Endothelial cell of umbilical vein (primary cell): ENCODE data around the gene OPCML.

Source experiments
- CTCF ChIP-seq, 2 donors: IDR thresholded peaks; 1 replicate in 1 of 2; 2 replicates in 1 of 2; pipeline ENCODE4 v1.5.1; 2011; ENCODE audit warnings: low read length in 2 of 2, mild to moderate bottlenecking in 2 of 2, moderate library complexity in 2 of 2, control low read depth in 1 of 2, inconsistent platforms in 1 of 2, low read depth in 1 of 2; ENCODE audit not compliant: insufficient read depth in 1 of 2; ENCODE audit errors: extremely low read depth in 1 of 2
- EZH2 ChIP-seq: IDR thresholded peaks from 2 replicates; pipeline ENCODE4 v1.6.1; 2012; ENCODE audit warnings: borderline replicate concordance, low read depth, mild to moderate bottlenecking, moderate library complexity, low read length, inconsistent platforms; ENCODE audit not compliant: severe bottlenecking
- FOS ChIP-seq: IDR thresholded peaks from 2 replicates; pipeline ENCODE4 v1.6.1; 2011; ENCODE audit warnings: mild to moderate bottlenecking, low read length, moderate library complexity, borderline replicate concordance; ENCODE audit not compliant: insufficient read depth
- POLR2A ChIP-seq: IDR thresholded peaks from 2 replicates; pipeline ENCODE4 v1.6.1; 2012; ENCODE audit warnings: low read depth, mild to moderate bottlenecking, control low read depth, low read length
- POLR2AphosphoS5 ChIP-seq: IDR thresholded peaks from 2 replicates; pipeline ENCODE4 v1.6.1; 2012; ENCODE audit warnings: low read depth, mild to moderate bottlenecking, control low read depth, low read length, moderate library complexity; ENCODE audit not compliant: insufficient read depth

- no peak for TF ChIP-seq POLR2A
- TF ChIP-seq CTCF (IDR thresholded peaks at IDR 0.05; ENCODE audit: extremely low read depth in 1 of 2, insufficient read depth in 1 of 2, low read depth in 1 of 2, low read length in 2 of 2) = no peak
- no peak for TF ChIP-seq EZH2
- TF ChIP-seq FOS = no peak
- TF ChIP-seq POLR2AphosphoS5 = no peak
These were observed 534.9 kb downstream of the OPCML start for GRCh38 chr11:132997396-132997795.
